Neural cell (in vitro differentiated cells): ENCODE measurements around the gene MTF2. TPM values are rescaled to one million over a fixed set of nuclear protein-coding genes. Genes with fewer than 3 reads are reported as not detected.

Experiments
- H2AFZ ChIP-seq: fragments of 200-600, 300-800 bp; sonication (generic), shearing (Covaris generic); 2 replicates; pipeline ENCODE4 v1.6.0; 2014; ENCODE audit warnings: low read depth, mild to moderate bottlenecking, antibody characterized with exemption, low read length, moderate library complexity
- H3F3A ChIP-seq: fragments of 200-600 bp; shearing (Covaris generic); 2 replicates; pipeline ENCODE4 v1.6.1; 2016; ENCODE audit warnings: mild to moderate bottlenecking, moderate library complexity, mixed read lengths, antibody characterized with exemption, low read length; ENCODE audit not compliant: insufficient read depth, poor library complexity, severe bottlenecking
- H3K27ac ChIP-seq: fragments of 200-600, 300-800 bp; sonication (generic), shearing (Covaris generic); 2 replicates; pipeline ENCODE4 v1.5.1; 2014; ENCODE audit warnings: mild to moderate bottlenecking, low read length, moderate library complexity
- H3K27me3 ChIP-seq: fragments of 300-800, 200-600 bp; sonication (generic), shearing (Covaris generic); 2 replicates; pipeline ENCODE4 v1.6.0; 2014; ENCODE audit warnings: mild to moderate bottlenecking, low read depth, low read length, moderate library complexity; ENCODE audit not compliant: insufficient read depth
- H3K36me3 ChIP-seq: fragments of 300-800, 200-600 bp; sonication (generic), shearing (Covaris generic); 2 replicates; pipeline ENCODE4 v1.5.1; 2014; ENCODE audit warnings: mild to moderate bottlenecking, antibody characterized with exemption, low read length, moderate library complexity; ENCODE audit not compliant: insufficient read depth
- H3K4me2 ChIP-seq: fragments of 300-800, 200-600 bp; sonication (generic), shearing (Covaris generic); 2 replicates; pipeline ENCODE4 v1.6.0; 2014; ENCODE audit warnings: mild to moderate bottlenecking, low read length
- H3K4me3 ChIP-seq: fragments of 300-800, 200-600 bp; sonication (generic), shearing (Covaris generic); 2 replicates; pipeline ENCODE4 v1.5.1; 2014; ENCODE audit warnings: mild to moderate bottlenecking, low read length, moderate library complexity
- H3K79me2 ChIP-seq: fragments of 200-600 bp; shearing (Covaris generic); replicated peaks from 2 replicates; pipeline ENCODE4 v1.6.0; 2014; ENCODE audit warnings: mild to moderate bottlenecking, low read length, moderate library complexity; ENCODE audit not compliant: insufficient read depth
- H3K9ac ChIP-seq: fragments of 300-800, 200-600 bp; sonication (generic), shearing (Covaris generic); 2 replicates; pipeline ENCODE4 v1.6.1; 2016; ENCODE audit warnings: mild to moderate bottlenecking, low read length, mixed read lengths
- H3K9me2 ChIP-seq: fragments of 200-600 bp; shearing (Covaris generic); 2 replicates; pipeline ENCODE4 v1.6.1; 2016; ENCODE audit warnings: mild to moderate bottlenecking, low read length, mixed read lengths; ENCODE audit not compliant: insufficient read depth
- H3K9me3 ChIP-seq: fragments of 200-600, 300-800 bp; sonication (generic), shearing (Covaris generic); 2 replicates; pipeline ENCODE4 v1.6.1; 2016; ENCODE audit warnings: mild to moderate bottlenecking, mixed run types, low read length, moderate library complexity, mixed read lengths
- H4K20me1 ChIP-seq: fragments of 200-600 bp; shearing (Covaris generic); 2 replicates; pipeline ENCODE4 v1.6.1; 2016; ENCODE audit warnings: mild to moderate bottlenecking, mixed run types; ENCODE audit not compliant: insufficient read depth
- EP300 ChIP-seq: fragments of 450-650 bp; conservative IDR thresholded peaks from 2 replicates; pipeline ENCODE4 v1.6.1; 2014; ENCODE audit warnings: antibody characterized with exemption, mild to moderate bottlenecking, moderate library complexity; ENCODE audit not compliant: poor library complexity, severe bottlenecking
- EZH2 ChIP-seq: fragments of 200-600, 300-800 bp; shearing (Covaris generic), sonication (generic); IDR thresholded peaks from 2 replicates; pipeline ENCODE4 v1.6.1; 2014; ENCODE audit warnings: antibody characterized with exemption, low read length, borderline replicate concordance, mild to moderate bottlenecking; ENCODE audit not compliant: insufficient read depth, poor library complexity, severe bottlenecking
- MXI1 ChIP-seq: fragments of 450-650 bp; conservative IDR thresholded peaks from 2 replicates; pipeline ENCODE4 v1.6.1; 2014; ENCODE audit warnings: antibody characterized with exemption, mild to moderate bottlenecking; ENCODE audit not compliant: poor library complexity, severe bottlenecking
- POLR2AphosphoS5 ChIP-seq: IDR thresholded peaks from 2 replicates; pipeline ENCODE4 v1.6.1; 2012
- RAD21 ChIP-seq: fragments of 450-650 bp; conservative IDR thresholded peaks from 2 replicates; pipeline ENCODE4 v1.6.1; 2014; ENCODE audit warnings: antibody characterized with exemption, mild to moderate bottlenecking, moderate library complexity
- SMC3 ChIP-seq: fragments of 450-650 bp; conservative IDR thresholded peaks from 2 replicates; pipeline ENCODE4 v1.6.1; 2014; ENCODE audit warnings: antibody characterized with exemption, mild to moderate bottlenecking, moderate library complexity; ENCODE audit not compliant: poor library complexity
- TAF1 ChIP-seq: IDR thresholded peaks from 2 replicates; pipeline ENCODE4 v1.6.1; 2012; ENCODE audit warnings: low read depth
- polyA plus RNA-seq: library from polyadenylated mRNA; depleted of rRNA; stranded (reverse); fragments of >200 nt; gene quantifications from 2 replicates; pipeline ENCODE4 v1.2.3, GENCODE V29; 2014
- TF ChIP-seq, protein P1 (sequence below): IDR thresholded peaks from 2 replicates; pipeline ENCODE4 v1.6.1; 2012; ENCODE audit warnings: borderline replicate concordance
- TF ChIP-seq, protein P2 (sequence below): fragments of 450-650 bp; IDR thresholded peaks from 2 replicates; pipeline ENCODE4 v1.5.1; 2014; ENCODE audit warnings: antibody characterized with exemption, mild to moderate bottlenecking, moderate library complexity; ENCODE audit not compliant: poor library complexity, severe bottlenecking

Gene MTF2
- polyA plus RNA-seq, 1 donor from 2014 or later, result 124 TPM

DNA sequence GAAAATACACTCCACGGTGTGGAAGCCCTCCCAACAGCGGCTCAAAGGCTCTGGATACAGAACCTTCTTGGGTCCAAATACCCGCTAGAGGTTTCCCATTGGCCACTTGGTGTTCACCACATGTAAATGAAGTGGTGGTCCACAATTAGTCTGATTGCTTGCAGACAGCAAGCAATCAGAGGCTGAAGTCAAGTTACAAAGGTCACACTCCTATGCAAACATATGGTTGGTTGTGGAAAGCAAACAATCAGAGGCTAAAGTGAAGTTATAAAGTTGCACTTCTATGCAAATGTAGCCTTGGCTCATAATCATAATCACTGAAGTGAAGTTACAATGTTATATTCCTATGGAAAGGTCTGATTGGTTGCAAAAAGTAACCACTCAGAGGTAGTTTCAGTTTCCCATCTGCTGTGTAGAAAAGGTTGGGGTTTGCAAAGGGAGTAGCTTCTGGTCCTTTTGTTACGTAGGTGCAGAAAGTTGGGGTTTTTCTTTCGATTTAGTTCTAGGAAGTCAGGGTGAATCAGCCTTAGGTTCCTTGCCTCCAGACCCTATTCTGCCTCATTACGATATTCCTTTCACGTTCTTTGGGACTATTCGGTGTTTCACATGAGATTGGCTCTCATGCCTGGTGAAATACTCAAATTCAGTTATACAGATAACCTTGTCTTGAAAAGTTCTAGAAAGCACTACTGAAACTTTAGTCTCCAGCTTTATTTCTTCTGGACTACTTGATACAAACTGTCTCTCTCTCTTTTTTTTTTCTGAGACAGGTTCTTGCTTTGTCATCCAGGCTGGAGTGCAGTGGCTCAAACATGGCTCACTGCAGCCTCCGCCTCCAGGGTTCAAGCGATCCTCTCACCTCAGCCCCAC lies 36.7 kb upstream of the MTF2 start:
- Histone ChIP-seq H2AFZ (no peak overlapping the region), H3K79me2 (no peaks in the 10 kb centered on the region), H3K9me2 (no peaks in the 10 kb centered on the region), H3K36me3 (no peaks in the 10 kb centered on the region), H3K4me2 (no peak overlapping the region), H3K27ac (no peak overlapping the region), H3K9me3 (no peaks in the 10 kb centered on the region), H3K27me3 (no peaks in the 10 kb centered on the region), H3K4me3 (no peak overlapping the region), H3K9ac (no peak overlapping the region), H4K20me1 (no peaks in the 10 kb centered on the region), H3F3A (no peaks in the 10 kb centered on the region)
- TF ChIP-seq, protein P1, sequence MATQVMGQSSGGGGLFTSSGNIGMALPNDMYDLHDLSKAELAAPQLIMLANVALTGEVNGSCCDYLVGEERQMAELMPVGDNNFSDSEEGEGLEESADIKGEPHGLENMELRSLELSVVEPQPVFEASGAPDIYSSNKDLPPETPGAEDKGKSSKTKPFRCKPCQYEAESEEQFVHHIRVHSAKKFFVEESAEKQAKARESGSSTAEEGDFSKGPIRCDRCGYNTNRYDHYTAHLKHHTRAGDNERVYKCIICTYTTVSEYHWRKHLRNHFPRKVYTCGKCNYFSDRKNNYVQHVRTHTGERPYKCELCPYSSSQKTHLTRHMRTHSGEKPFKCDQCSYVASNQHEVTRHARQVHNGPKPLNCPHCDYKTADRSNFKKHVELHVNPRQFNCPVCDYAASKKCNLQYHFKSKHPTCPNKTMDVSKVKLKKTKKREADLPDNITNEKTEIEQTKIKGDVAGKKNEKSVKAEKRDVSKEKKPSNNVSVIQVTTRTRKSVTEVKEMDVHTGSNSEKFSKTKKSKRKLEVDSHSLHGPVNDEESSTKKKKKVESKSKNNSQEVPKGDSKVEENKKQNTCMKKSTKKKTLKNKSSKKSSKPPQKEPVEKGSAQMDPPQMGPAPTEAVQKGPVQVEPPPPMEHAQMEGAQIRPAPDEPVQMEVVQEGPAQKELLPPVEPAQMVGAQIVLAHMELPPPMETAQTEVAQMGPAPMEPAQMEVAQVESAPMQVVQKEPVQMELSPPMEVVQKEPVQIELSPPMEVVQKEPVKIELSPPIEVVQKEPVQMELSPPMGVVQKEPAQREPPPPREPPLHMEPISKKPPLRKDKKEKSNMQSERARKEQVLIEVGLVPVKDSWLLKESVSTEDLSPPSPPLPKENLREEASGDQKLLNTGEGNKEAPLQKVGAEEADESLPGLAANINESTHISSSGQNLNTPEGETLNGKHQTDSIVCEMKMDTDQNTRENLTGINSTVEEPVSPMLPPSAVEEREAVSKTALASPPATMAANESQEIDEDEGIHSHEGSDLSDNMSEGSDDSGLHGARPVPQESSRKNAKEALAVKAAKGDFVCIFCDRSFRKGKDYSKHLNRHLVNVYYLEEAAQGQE, result no peak
- TF ChIP-seq EZH2 (no peak), POLR2AphosphoS5 (no peak), EP300 (no peak), RAD21 (no peak), SMC3 (no peak), MXI1 (no peak), TAF1 (no peak)
- TF ChIP-seq, protein P2, sequence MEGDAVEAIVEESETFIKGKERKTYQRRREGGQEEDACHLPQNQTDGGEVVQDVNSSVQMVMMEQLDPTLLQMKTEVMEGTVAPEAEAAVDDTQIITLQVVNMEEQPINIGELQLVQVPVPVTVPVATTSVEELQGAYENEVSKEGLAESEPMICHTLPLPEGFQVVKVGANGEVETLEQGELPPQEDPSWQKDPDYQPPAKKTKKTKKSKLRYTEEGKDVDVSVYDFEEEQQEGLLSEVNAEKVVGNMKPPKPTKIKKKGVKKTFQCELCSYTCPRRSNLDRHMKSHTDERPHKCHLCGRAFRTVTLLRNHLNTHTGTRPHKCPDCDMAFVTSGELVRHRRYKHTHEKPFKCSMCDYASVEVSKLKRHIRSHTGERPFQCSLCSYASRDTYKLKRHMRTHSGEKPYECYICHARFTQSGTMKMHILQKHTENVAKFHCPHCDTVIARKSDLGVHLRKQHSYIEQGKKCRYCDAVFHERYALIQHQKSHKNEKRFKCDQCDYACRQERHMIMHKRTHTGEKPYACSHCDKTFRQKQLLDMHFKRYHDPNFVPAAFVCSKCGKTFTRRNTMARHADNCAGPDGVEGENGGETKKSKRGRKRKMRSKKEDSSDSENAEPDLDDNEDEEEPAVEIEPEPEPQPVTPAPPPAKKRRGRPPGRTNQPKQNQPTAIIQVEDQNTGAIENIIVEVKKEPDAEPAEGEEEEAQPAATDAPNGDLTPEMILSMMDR, result no peak

GRCh38 chr1:93043057-93043557 lies 36.0 kb upstream of the MTF2 start:
- Histone ChIP-seq H3K4me2 (no peak overlapping the region), H3K9ac (no peak overlapping the region), H3K9me2 (no peaks in the 10 kb centered on the region), H3K4me3 (no peak overlapping the region), H4K20me1 (no peaks in the 10 kb centered on the region), H3K9me3 (no peaks in the 10 kb centered on the region), H3K36me3 (no peaks in the 10 kb centered on the region), H3K27ac (no peak overlapping the region), H3F3A (no peaks in the 10 kb centered on the region), H3K79me2 (no peaks in the 10 kb centered on the region), H3K27me3 (no peaks in the 10 kb centered on the region), H2AFZ (no peak overlapping the region)
- TF ChIP-seq RAD21 (no peak), SMC3 (no peak), EZH2 (no peak), EP300 (no peak), MXI1 (no peak), TAF1 (no peak), POLR2AphosphoS5 (no peak)
- TF ChIP-seq, protein P1, result no peak
- TF ChIP-seq, protein P2, result no peak
